SIG-M5 treated with dmso at 0.1 percent for 504 hours (cell line): Measurements from ENCODE around the gene KCNH1.

Experiments
- DNase-seq: peaks from one replicate; lab custom pipeline; 2025; ENCODE audit not compliant: unreplicated experiment; lab: John Stamatoyannopoulos, UW

Gene KCNH1

GRCh38 chr1:210920716-210921694, 212.9 kb downstream of the KCNH1 start:
- no peak for DNase-seq

GRCh38 chr1:210920258-210920657, 213.7 kb downstream of the KCNH1 start:
- no peak for DNase-seq

GRCh38 chr1:210918893-210919292, 215.1 kb downstream of the KCNH1 start:
- DNase-seq: no peak

GRCh38 chr1:210917560-210918169, 216.3 kb downstream of the KCNH1 start:
- DNase-seq: no peak

GRCh38 chr1:210916548-210916947, 217.4 kb downstream of the KCNH1 start:
- no peak for DNase-seq

- DNase-seq: no peak
Observed at GRCh38 chr1:210915890-210916507, 217.9 kb downstream of the KCNH1 start.

GRCh38 chr1:210912752-210913151, 221.2 kb downstream of the KCNH1 start:
- DNase-seq: no peak

- no peak for DNase-seq
Observed at GRCh38 chr1:210910020-210910575, 223.8 kb downstream of the KCNH1 start.

- no peak for DNase-seq
Observed at GRCh38 chr1:210908791-210909190, 225.2 kb downstream of the KCNH1 start.

- DNase-seq: no peak
Observed at GRCh38 chr1:210908257-210908656, 225.7 kb downstream of the KCNH1 start.

- DNase-seq: no peak
Observed at GRCh38 chr1:210907251-210907805, 226.6 kb downstream of the KCNH1 start.

- DNase-seq: no peak
Observed at GRCh38 chr1:210905944-210906453, 227.9 kb downstream of the KCNH1 start.

- no peak for DNase-seq
Observed at GRCh38 chr1:210905365-210905904, 228.5 kb downstream of the KCNH1 start.

GRCh38 chr1:210901981-210902770, 231.8 kb downstream of the KCNH1 start:
- no peak for DNase-seq

GRCh38 chr1:210900820-210901219, 233.1 kb downstream of the KCNH1 start:
- no peak for DNase-seq

- DNase-seq: no peak
Observed at GRCh38 chr1:210900079-210900478, 233.9 kb downstream of the KCNH1 start.

- DNase-seq: no peak
Observed at GRCh38 chr1:210899676-210900075, 234.3 kb downstream of the KCNH1 start.

GRCh38 chr1:210898473-210898872, 235.5 kb downstream of the KCNH1 start:
- DNase-seq: no peak

GRCh38 chr1:210883821-210884220, 250.1 kb downstream of the KCNH1 start:
- DNase-seq: no peak
